ENCODE data around the gene LPIN2. TPM values are rescaled to one million over a fixed set of nuclear protein-coding genes. Genes with fewer than 3 reads are reported as not detected.

The LPIN2 gene
- total and polyA plus RNA-seq, 2 experiments from 2014 or later = 19.5 to 33.9 TPM

DNA sequence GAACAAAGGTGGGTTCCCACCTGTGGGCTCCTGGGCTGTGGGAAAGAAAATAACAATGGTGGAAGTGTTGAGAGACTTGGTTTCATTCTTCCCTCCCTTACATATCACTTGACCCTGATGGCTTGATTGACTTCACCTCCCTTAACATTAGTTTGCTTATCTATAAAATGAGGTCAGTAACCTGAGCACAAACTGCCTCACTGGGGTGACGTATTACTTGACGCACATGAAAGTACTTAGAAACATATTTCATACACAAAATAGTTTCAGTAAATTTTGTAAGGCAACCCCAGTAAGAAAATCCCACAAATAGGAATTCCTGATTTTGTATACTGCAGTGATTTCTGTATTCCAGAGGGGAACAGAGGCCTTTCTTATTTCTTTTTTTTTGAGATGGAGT lies 29.4 kb upstream of the LPIN2 start:
- H3K4me3 ChIP-seq = no peak overlapping the region
- no peaks in the 10 kb centered on the region for H4K20me1 ChIP-seq (ENCODE audit: insufficient read depth)
- H3K9ac ChIP-seq = no peak overlapping the region
- no peaks in the 10 kb centered on the region for H3F3A ChIP-seq (ENCODE audit: insufficient read depth)
- no peak overlapping the region for H2AFZ ChIP-seq
- no peaks in the 10 kb centered on the region for H3K27me3 ChIP-seq (replicated peaks; ENCODE audit: insufficient read depth)
- H3K36me3 ChIP-seq (ENCODE audit: low read depth) = no peaks in the 10 kb centered on the region
- H3K79me2 ChIP-seq (ENCODE audit: insufficient read depth) = no peaks in the 10 kb centered on the region
- H3K9me3 ChIP-seq (ENCODE audit: low read depth) = no peaks in the 10 kb centered on the region
- no peak overlapping the region for H3K27ac ChIP-seq
- TF ChIP-seq EZH2 (IDR thresholded peaks at IDR 0.05; ENCODE audit: insufficient read depth, poor library complexity, severe bottlenecking) (no peak), EZH2phosphoT487 (IDR thresholded peaks at IDR 0.05; ENCODE audit: insufficient read depth, low read depth) (no peak)
- in situ Hi-C loops (cut with MboI) = loop anchor here (25.0 kb wide), 1 partner anchor 105 kb away; no protein-coding TSS in a partner anchor
- no peak for DNase-seq
- H3K4me1 ChIP-seq (ENCODE audit: insufficient read depth) = peaks cover 4% of the 10 kb centered on the region; the same call in 1 of the 2 replicates
- WGBS, 2 experiments (ENCODE audit: low coverage in 1 of 2, low lambda C conversion rate in 2 of 2, missing lambda C conversion rate in 2 of 2) = 66 to 68% methylated on average over 2 of the region's 2 CpGs
- H3K4me2 ChIP-seq (ENCODE audit: unreplicated experiment) = no peak overlapping the region
- H3K9me2 ChIP-seq (ENCODE audit: insufficient read depth) = no peaks in the 10 kb centered on the region

DNA sequence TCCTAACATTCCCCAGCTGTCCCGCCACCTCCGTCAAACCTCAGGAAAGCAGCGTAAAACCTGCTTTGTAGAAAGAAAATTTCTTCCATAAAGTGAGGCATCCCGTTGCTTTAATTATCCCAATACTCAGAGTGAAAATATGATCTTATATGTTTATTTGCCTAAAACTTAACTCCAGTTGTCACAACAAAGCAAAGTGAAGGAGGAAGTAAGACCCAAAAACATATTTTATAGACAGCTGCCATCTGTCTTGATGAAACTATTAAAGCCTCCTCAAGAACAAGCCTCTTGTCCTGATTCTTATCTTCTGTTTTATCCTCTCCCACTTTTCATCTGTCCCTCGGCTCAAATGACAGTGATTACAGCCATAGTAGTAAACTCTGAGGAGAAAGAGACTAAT lies 28.9 kb upstream of the LPIN2 start:
- Histone ChIP-seq H3K27me3 (replicated peaks; ENCODE audit: insufficient read depth) (no peaks in the 10 kb centered on the region), H3K4me3 (no peak overlapping the region), H3K4me2 (ENCODE audit: unreplicated experiment) (no peak overlapping the region), H3K9me3 (ENCODE audit: low read depth) (no peaks in the 10 kb centered on the region), H3K9ac (no peak overlapping the region), H3K4me1 (ENCODE audit: insufficient read depth) (peaks cover 8% of the 10 kb centered on the region; the same call in 1 of the 2 replicates), H2AFZ (no peak overlapping the region), H3K36me3 (ENCODE audit: low read depth) (no peaks in the 10 kb centered on the region), H3K27ac (no peak overlapping the region), H3K9me2 (ENCODE audit: insufficient read depth) (no peaks in the 10 kb centered on the region), H3F3A (ENCODE audit: insufficient read depth) (no peaks in the 10 kb centered on the region), H4K20me1 (ENCODE audit: insufficient read depth) (no peaks in the 10 kb centered on the region), H3K79me2 (ENCODE audit: insufficient read depth) (no peaks in the 10 kb centered on the region)
- in situ Hi-C loops (cut with MboI) = loop anchor here (25.0 kb wide), 1 partner anchor 105 kb away; no protein-coding TSS in a partner anchor
- TF ChIP-seq EZH2phosphoT487 (IDR thresholded peaks at IDR 0.05; ENCODE audit: insufficient read depth, low read depth) (no peak), EZH2 (IDR thresholded peaks at IDR 0.05; ENCODE audit: insufficient read depth, poor library complexity, severe bottlenecking) (no peak)
- 75 to 76% methylated on average over 5 of the region's 5 CpGs for WGBS, 2 experiments (ENCODE audit: low coverage in 1 of 2, low lambda C conversion rate in 2 of 2, missing lambda C conversion rate in 2 of 2)
- no peak for DNase-seq

DNA sequence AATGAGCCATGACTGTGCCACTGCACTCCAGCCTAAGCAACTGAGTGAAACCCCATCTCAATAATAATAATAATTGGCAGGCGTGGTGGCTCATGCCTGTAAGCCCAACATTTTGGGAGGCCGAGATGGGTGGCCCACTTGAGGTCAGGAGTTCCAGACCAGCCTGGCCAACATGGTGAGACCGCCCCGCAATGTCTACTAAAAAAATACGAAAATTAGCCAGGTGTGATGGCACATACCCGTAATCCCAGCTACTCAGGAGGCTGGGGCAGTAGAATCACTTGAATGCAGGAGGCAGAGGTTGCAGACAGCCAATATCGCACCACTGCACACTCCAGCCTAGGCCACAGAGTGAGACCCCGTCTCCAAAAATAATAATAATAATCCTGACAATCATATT lies 27.9 kb upstream of the LPIN2 start:
- no peaks in the 10 kb centered on the region for H4K20me1 ChIP-seq (ENCODE audit: insufficient read depth)
- H3K4me1 ChIP-seq (ENCODE audit: insufficient read depth) = peaks cover 8% of the 10 kb centered on the region; the same call in 1 of the 2 replicates
- TF ChIP-seq EZH2phosphoT487 (IDR thresholded peaks at IDR 0.05; ENCODE audit: insufficient read depth, low read depth) (no peak), EZH2 (IDR thresholded peaks at IDR 0.05; ENCODE audit: insufficient read depth, poor library complexity, severe bottlenecking) (no peak)
- no peak overlapping the region for H3K9ac ChIP-seq
- no peak overlapping the region for H3K4me3 ChIP-seq
- in situ Hi-C loops (cut with MboI) = loop anchor here (25.0 kb wide), 1 partner anchor 104 kb away; no protein-coding TSS in a partner anchor
- H3K79me2 ChIP-seq (ENCODE audit: insufficient read depth) = no peaks in the 10 kb centered on the region
- no peaks in the 10 kb centered on the region for H3K9me3 ChIP-seq (ENCODE audit: low read depth)
- no peak overlapping the region for H3K4me2 ChIP-seq (ENCODE audit: unreplicated experiment)
- H3K27ac ChIP-seq = no peak overlapping the region
- H3K9me2 ChIP-seq (ENCODE audit: insufficient read depth) = no peaks in the 10 kb centered on the region
- no peaks in the 10 kb centered on the region for H3K27me3 ChIP-seq (replicated peaks; ENCODE audit: insufficient read depth)
- H2AFZ ChIP-seq = no peak overlapping the region
- 86 to 93% methylated on average over 8 of the region's 8 CpGs for WGBS, 2 experiments (ENCODE audit: low coverage in 1 of 2, low lambda C conversion rate in 2 of 2, missing lambda C conversion rate in 2 of 2)
- no peak for DNase-seq
- H3K36me3 ChIP-seq (ENCODE audit: low read depth) = no peaks in the 10 kb centered on the region
- no peaks in the 10 kb centered on the region for H3F3A ChIP-seq (ENCODE audit: insufficient read depth)

DNA sequence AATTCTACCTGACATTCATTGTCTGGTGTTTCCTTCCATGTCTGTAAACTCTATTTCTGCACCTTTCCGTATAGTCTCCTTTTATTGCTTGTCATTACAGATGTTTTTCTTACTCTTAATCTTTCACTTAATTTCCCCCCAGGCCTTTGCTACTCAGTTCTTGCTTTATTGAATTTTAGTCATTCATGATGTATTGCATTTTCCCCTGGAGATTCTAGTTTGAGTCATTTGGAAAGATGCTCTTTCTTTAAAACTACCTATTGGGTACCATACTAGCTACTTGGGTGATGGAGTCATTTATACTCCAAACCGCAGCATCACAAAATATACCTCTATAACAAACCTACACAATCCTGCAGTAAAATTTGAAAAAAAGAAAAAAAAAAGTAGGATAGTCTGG lies 27.2 kb upstream of the LPIN2 start:
- no peaks in the 10 kb centered on the region for H4K20me1 ChIP-seq (ENCODE audit: insufficient read depth)
- in situ Hi-C loops (cut with MboI) = loop anchor here (25.0 kb wide), 1 partner anchor 103 kb away; no protein-coding TSS in a partner anchor
- H3K36me3 ChIP-seq (ENCODE audit: low read depth) = no peaks in the 10 kb centered on the region
- H3K9ac ChIP-seq = no peak overlapping the region
- H2AFZ ChIP-seq = no peak overlapping the region
- no peaks in the 10 kb centered on the region for H3F3A ChIP-seq (ENCODE audit: insufficient read depth)
- H3K4me1 ChIP-seq (ENCODE audit: insufficient read depth) = peaks cover 8% of the 10 kb centered on the region; the same call in 1 of the 2 replicates
- H3K9me3 ChIP-seq (ENCODE audit: low read depth) = no peaks in the 10 kb centered on the region
- TF ChIP-seq EZH2phosphoT487 (IDR thresholded peaks at IDR 0.05; ENCODE audit: insufficient read depth, low read depth) = no peak
- no peak for TF ChIP-seq EZH2 (IDR thresholded peaks at IDR 0.05; ENCODE audit: insufficient read depth, poor library complexity, severe bottlenecking)
- H3K4me2 ChIP-seq (ENCODE audit: unreplicated experiment) = no peak overlapping the region
- WGBS, 2 experiments (ENCODE audit: low coverage in 1 of 2, low lambda C conversion rate in 2 of 2, missing lambda C conversion rate in 2 of 2) = 70 to 86% methylated on average over 2 of the region's 2 CpGs
- no peaks in the 10 kb centered on the region for H3K27me3 ChIP-seq (replicated peaks; ENCODE audit: insufficient read depth)
- DNase-seq = no peak
- H3K79me2 ChIP-seq (ENCODE audit: insufficient read depth) = no peaks in the 10 kb centered on the region
- no peak overlapping the region for H3K4me3 ChIP-seq
- no peaks in the 10 kb centered on the region for H3K9me2 ChIP-seq (ENCODE audit: insufficient read depth)
- no peak overlapping the region for H3K27ac ChIP-seq
